NCI-H345 (cell line): ENCODE measurements around the gene PTPRQ.
"Not testable (repeated sequence)": the region's sequence is repeated elsewhere in the genome, so short reads cannot be mapped to it uniquely, and the experiment has no call there.

Experiments used
- DNase-seq: peaks from one replicate; lab custom pipeline; 2025; lab: John Stamatoyannopoulos, UW

The PTPRQ gene

DNA sequence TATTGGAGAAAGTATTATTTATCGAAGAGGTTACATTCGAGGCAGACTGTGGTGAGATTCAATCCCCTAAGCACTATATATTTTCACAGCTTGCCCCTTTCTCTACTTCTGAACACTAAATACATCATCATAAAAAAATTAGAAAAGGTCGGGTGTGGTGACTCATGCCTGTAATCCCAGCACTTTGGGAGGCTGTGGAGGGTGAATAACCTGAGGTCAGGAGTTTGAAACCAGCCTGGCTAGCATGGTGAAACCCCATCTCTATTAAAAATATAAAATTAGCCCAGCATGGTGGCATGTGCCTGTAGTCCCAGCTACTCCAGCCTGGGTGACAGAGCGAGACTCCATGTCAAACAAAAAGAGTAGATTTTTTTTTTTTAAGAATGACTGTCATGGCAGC is 192.8 kb downstream of the PTPRQ start:
- no peak for DNase-seq

- no peak for DNase-seq
Measured at GRCh38 chr12:80641936-80642335, 197.9 kb downstream of the PTPRQ start.

GRCh38 chr12:80643961-80644360 is 199.9 kb downstream of the PTPRQ start:
- no peak for DNase-seq

- no peak for DNase-seq
Measured at GRCh38 chr12:80648881-80649280, 204.8 kb downstream of the PTPRQ start.

GRCh38 chr12:80655751-80656150 is 211.7 kb downstream of the PTPRQ start:
- DNase-seq = no peak

DNA sequence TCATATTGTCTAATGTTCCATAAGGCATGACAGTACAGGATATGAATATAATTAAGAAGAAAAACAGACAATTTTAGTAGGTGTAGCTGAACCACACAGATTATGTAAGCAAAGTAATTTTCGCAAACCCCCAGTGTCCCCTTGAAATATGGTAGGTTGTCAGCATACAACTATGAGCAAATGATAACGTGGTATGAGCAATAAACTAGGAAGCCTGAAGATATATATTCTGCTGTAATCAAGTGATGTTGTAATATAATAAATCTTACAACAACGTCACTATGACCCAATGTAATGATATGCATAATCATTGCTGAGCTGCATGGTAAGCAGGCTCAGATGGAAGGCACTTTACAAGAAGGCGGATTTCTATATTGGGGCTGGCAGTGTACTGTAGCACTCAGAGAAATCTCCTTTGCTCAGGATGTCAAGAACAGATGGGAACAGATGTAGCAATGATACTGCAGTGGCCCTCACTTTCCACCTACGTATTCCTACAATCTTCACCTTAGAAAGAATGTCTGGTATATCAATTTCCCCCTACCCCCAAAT is 215.6 kb downstream of the PTPRQ start:
- DNase-seq = no peak

DNA sequence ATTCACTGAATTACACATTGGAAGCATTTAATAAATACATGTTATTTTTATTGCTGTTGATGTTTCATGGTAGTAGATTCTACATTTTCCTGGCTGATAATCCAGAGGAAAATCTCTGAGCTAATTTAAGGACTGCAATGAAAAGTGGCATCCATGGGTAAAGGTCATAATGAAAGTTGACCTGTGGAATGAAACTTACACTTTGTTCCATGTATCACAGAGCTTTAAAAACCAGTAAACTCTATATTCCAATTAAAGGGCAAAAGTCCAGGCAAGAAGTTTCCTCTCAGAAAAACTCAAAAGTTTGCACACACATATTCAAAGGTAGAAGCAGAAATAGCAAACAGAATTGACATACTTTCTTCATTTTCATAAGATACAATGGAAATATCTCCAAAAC is 218.6 kb downstream of the PTPRQ start:
- DNase-seq = no peak

DNA sequence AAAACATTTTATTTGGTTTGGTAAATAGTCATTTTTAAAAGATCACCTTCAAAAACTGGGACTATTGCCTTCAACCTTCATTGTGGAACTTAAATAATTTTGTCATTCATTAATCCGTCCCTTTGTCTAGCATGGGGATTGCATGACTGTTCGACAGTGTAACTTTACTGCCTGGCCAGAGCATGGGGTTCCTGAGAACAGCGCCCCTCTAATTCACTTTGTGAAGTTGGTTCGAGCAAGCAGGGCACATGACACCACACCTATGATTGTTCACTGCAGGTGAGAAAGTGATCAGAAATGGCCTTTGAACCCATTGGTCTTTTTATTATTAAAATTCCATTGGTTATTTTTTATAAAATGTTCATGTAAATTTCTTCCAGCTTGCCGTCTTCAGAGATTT is 226.2 kb downstream of the PTPRQ start:
- DNase-seq = no peak

- not testable (repeated sequence) for DNase-seq
Measured at GRCh38 chr12:80676042-80676636, 232.1 kb downstream of the PTPRQ start.

GRCh38 chr12:80676856-80677255 is 232.8 kb downstream of the PTPRQ start:
- no peak for DNase-seq

- DNase-seq = no peak
Measured at GRCh38 chr12:80677994-80678393, 234.0 kb downstream of the PTPRQ start.

GRCh38 chr12:80679346-80680131 is 235.5 kb downstream of the PTPRQ start:
- DNase-seq = no peak

GRCh38 chr12:80681287-80681686 is 237.3 kb downstream of the PTPRQ start:
- no peak for DNase-seq

DNA sequence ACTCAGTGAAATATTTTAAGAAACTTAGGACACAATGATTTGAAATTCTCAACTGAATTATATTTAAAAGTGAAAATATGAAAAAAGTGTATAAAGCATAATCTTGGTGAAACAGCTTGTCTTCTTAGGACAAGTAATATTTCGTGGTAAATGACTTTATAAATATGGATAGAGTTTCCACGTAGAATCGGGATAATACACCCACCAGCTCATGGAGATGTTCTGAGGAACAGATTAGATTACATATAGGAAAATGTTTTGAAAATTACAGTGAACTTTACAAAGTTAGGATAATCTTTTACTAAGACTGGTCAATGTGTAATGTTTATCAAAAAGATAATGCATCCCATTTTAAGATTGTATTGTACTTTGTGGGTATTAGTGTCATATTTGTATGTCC is 237.8 kb downstream of the PTPRQ start:
- DNase-seq = no peak

DNA sequence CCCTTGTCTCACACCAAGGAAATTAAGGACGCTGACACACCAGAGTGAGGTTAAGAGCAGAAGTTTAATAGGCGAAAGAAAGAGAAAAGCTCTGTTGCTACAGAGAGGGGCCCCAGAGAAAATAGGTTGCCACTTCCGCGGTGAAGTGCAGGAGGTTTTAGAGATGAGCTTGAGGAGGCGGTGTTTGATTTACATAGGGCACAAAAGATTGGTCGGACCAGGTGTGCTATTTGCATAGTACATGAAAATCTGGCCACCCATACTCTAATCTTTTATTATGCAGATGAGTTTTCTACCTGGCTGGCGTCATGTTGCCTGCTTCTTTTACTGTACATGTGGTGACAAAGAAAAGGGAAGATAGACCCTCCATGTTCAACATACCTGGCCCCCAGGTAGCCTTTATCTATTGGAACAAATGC is 240.1 kb downstream of the PTPRQ start:
- DNase-seq = no peak

DNA sequence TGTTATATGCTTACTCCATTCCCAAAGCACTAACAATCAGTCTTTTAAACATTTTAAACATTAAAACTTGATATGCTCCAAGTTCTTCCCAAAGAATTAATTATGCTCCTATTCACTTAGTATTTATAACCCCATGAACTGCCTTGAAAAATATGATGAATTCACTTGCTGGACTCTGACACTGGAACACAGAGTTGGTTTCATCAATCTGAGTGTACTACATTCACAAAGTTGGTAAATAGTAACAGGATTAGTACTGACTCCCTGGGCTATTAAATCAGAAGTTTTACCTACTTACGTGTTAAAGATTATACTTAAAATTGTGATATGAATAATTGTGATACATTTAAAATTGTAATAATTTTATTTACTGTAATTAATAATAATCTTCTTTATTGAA is 246.1 kb downstream of the PTPRQ start:
- no peak for DNase-seq

DNA sequence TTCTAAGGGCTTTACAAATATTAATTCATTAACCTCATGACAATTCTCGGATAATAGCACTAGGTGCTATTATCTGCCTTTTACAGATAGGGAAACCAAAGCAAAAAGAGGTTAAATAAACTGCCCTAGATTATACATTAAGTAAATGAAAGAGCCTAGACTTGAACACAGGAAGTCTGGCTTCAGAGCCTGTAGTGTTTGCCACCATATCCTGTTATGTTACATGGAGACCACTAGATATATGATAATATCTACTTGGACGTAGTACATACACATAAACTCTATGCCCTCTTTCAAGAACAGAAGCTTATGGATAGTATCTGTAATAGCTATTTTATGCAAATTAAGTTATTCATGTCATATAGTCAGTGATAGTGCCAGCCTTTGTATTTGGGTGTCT is 246.5 kb downstream of the PTPRQ start:
- no peak for DNase-seq

DNA sequence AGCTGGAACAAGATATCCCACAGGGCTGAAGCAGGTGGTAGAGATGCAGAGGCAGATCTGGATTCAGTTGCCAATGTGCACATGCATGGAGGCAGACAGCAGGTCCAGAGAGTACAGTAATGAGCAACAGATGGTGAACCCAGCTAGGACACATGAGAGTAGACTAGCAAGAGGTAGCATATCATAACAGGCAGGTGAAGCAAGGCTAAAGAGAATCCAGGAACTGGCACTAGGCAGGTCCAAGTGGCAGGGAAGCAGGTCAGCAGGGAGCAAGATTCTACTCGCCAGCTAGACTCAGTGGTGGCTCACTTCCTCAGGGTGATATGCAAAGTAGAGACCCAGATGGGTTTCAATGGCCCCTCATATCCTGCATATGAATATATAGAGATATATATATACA is 248.1 kb downstream of the PTPRQ start:
- no peak for DNase-seq

DNA sequence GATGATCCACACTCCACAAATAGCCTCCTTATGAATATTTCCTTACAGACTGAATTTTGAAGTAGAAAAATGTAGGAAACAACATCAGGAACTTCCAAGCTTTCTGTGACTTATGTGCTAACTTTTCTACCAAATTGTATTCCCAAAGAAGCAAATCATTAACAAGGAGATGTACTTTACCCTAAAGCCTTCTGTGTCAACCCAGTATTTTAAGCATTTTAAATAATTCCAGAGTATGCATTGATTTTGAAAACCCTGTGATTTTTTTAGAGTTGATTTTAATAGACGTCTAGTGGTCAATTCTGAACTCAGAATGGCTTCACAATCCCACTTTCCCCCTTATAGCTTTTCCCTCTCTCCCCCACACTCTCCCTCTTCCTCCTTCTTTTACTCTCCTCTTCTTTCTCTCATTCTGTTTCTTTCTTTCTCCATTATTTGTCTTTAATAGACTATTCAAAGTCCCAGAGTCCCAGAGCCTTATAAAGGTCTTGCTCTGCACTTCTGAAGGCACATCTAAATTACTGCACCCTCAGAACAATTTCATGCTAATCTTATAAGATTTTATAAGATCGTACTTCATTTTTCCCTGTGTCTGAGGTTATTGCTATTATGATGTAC is 253.3 kb downstream of the PTPRQ start:
- DNase-seq = no peak

DNA sequence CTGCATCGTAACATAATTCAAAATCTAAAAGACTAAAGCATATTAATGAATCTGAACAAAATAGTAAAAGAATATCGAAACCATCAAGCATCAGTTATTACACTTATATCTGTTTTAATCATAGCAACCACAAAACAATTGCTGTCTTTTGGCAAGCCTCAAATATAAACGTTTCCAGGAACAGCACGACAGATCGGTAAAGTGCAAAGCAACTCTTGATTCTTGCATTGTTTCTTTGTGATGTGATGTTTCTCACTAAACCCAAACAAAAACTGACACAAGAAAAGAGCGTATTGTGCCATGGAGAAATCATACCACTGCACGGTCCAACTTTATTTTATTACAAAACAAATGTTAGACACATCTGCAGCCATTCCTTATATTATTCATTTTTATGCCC is 254.2 kb downstream of the PTPRQ start:
- DNase-seq = no peak

DNA sequence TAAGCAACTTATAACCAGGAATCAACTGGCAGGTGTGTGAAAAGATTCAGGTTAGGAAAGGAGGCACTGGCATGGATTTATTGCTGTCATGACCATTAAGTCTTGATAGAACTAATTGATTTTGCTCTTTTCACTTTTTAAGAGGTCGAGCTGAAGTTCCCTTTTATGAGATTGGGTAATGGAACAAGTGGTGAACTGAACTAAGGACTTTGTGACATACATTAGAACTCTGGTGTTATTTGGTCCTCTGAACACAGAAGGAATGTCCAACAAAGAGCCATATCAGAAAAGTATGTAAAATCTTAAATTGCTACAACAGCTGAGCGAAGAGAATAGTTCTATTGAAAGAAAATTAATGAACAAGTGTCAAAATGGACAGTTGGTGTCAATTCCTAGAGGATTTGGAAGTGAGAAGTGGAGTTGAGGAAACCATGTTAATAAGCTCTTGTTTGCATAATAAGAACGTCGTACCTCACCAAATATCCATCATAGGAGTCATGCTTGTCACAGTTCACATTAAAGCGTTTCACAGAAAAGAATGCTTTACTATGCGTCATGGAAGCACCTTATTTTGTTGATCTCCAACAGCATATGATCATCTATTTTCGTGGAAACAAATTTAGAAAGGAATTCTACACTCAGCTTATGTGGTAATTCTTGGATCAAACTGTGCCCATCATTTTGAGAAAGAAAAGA is 255.0 kb downstream of the PTPRQ start:
- DNase-seq = no peak

DNA sequence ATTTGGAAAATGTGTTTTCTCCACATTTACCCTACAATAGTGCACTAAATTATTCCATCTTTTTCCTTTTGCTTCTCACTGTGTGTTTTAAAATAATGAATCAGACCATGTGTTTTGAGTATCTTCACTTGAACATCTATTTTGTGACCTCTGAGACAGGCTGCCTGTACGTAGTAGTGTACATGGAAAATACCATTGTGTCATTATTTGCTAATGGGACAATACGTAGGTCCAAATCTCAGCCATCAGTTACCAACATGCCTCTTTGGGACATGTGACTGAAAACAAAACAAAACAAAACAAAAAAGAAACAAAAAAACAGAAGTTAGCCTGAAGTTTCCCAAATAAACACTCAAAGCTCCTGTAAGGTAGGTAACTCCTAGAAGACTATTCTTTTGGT is 256.3 kb downstream of the PTPRQ start:
- no peak for DNase-seq

GRCh38 chr12:80701388-80701787 is 257.4 kb downstream of the PTPRQ start:
- no peak for DNase-seq
